HepG2 (cell line): Measurements from ENCODE around the gene STX12. TPM values are rescaled to one million over a fixed set of nuclear protein-coding genes. Genes with fewer than 3 reads are reported as not detected.
A peak's percentile ranks its signal among the peaks of the same experiment; 100 is the strongest.

Source experiments
- CC2D1A ChIP-seq: sonication (generic); formaldehyde crosslinking; IDR thresholded peaks from 2 replicates; pipeline ENCODE4 v1.8.1; 2023; ENCODE audit warnings: mild to moderate bottlenecking, missing genetic modification reagents
- GMEB2 ChIP-seq: IDR thresholded peaks from 2 replicates; pipeline ENCODE4 v1.6.1; 2016; ENCODE audit warnings: missing biosample characterization, missing genetic modification reagents, low read depth
- NFE2L1 ChIP-seq: sonication (generic); formaldehyde crosslinking; IDR thresholded peaks from 2 replicates; pipeline ENCODE4 v1.4.0; 2020; ENCODE audit warnings: missing genetic modification reagents, mild to moderate bottlenecking, borderline replicate concordance
- NFIC ChIP-seq: IDR thresholded peaks from 2 replicates; pipeline ENCODE4 v1.6.1; 2012; ENCODE audit warnings: mild to moderate bottlenecking, low read length, inconsistent platforms
- SMC3 ChIP-seq: IDR thresholded peaks from 2 replicates; pipeline ENCODE4 v1.6.1; 2011; ENCODE audit warnings: low read length, improper control_type of control experiment
- ZNF407 ChIP-seq: sonication (generic); formaldehyde crosslinking; IDR thresholded peaks from one replicate; pipeline ENCODE4 v1.5.1; 2020; ENCODE audit warnings: mild to moderate bottlenecking, missing genetic modification reagents; ENCODE audit errors: not compliant biosample characterization
- ZNF446 ChIP-seq: sonication (generic); formaldehyde crosslinking; IDR thresholded peaks from 2 replicates; pipeline ENCODE4 v1.5.0; 2020; ENCODE audit warnings: mild to moderate bottlenecking, missing genetic modification reagents
- ZNF605 ChIP-seq: sonication (generic); formaldehyde crosslinking; IDR thresholded peaks from 2 replicates; pipeline ENCODE4 v1.8.0; 2022; ENCODE audit warnings: mild to moderate bottlenecking, missing genetic modification reagents
- ZNF672 ChIP-seq: sonication (generic); formaldehyde crosslinking; IDR thresholded peaks from 2 replicates; pipeline ENCODE4 v1.8.1; 2022; ENCODE audit warnings: missing genetic modification reagents
- ZNF724P ChIP-seq: sonication (generic); formaldehyde crosslinking; IDR thresholded peaks from 2 replicates; pipeline ENCODE4 v1.8.0; 2022; ENCODE audit warnings: missing genetic modification reagents, borderline replicate concordance
- ZNF850 ChIP-seq: sonication (generic); formaldehyde crosslinking; conservative IDR thresholded peaks from 2 replicates; pipeline ENCODE4 v1.9.0; 2021; ENCODE audit warnings: mild to moderate bottlenecking, missing genetic modification reagents
- ZSCAN12 ChIP-seq: sonication (generic); formaldehyde crosslinking; IDR thresholded peaks from 2 replicates; pipeline ENCODE4 v1.9.0; 2021; ENCODE audit warnings: mild to moderate bottlenecking, missing genetic modification reagents
- polyA plus RNA-seq, 8 experiments: library from polyadenylated mRNA; depleted of rRNA in 3 of 8; stranded (reverse) in 7 of 8; unstranded in 1 of 8; fragments of >200 nt; fragmentation: Illumina TruSeq in 4 of 8; extraction: Trizol in 4 of 8; gene quantifications; 2 replicates each; pipeline versions ENCODE4 v1.2.1 to v1.2.3, GENCODE V29; 2011 to 2016; ENCODE audit warnings: low read depth in 4 of 8, missing spikeins in 1 of 8, mixed read lengths in 1 of 8; ENCODE audit not compliant: insufficient read depth in 1 of 8
- total RNA-seq, 5 experiments: library from RNA; depleted of rRNA; stranded (reverse); fragments of >200 nt; fragmentation: Illumina TruSeq; extraction: Trizol; gene quantifications; 2 replicates each; pipeline ENCODE4 v1.2.3, GENCODE V29; 2016; ENCODE audit warnings: low read depth in 1 of 5
- TF ChIP-seq, protein P1 (sequence below): sonication (generic); formaldehyde crosslinking; IDR thresholded peaks from 2 replicates; pipeline ENCODE4 v1.4.0; 2020; ENCODE audit warnings: missing genetic modification reagents
- TF ChIP-seq, protein P2 (sequence below): sonication (generic); formaldehyde crosslinking; IDR thresholded peaks from 2 replicates; pipeline ENCODE4 v1.8.0; 2022; ENCODE audit warnings: mild to moderate bottlenecking, missing genetic modification reagents, moderate library complexity

Gene STX12
- total and polyA plus RNA-seq, 2 of the 13 experiments (the other 11 are each of a cell fraction or from before 2014, with no cell fraction given), result 9.0 to 19.7 TPM

DNA sequence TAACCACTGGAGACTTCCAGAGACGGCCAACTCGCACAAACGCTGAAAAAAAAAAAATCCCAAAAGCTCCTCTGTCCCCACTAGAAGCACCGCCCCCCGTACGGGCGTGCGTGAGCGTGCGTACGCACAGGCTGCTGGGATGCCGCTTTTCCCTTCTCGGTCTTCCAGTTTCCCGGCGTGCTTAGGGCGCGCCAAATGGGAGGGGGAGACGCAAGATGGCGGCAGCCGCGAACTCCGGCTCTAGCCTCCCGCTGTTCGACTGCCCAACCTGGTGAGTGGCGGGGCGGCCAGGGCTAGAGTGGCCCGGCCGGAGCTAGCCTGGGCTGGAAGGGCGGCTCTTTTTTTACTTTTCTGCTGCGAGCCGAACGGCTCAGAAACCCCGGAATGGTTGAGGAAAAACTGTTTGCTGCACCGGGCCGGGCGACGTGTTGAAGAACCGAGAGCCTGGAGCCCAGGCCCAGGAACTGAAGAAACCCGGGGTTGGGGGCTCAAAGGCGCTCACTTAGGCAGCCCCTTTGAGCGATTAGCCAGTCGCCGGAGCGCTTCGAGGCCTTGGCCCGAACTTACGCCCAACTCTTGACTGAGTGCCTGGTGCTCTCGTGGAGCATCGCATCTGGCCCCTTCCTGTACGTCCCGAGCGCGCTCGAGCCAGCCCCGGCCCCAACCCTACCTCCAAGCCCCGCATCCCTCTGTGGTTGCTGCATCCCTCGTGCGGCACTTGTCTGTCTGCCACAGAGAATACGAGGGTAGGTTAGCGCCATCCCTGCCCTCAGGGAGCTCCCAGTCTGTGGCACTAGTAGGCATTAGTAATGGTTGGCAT, 57.8 kb downstream of the STX12 start, which contains the start of gene PPP1R8 (continued):
- peak; percentile 98 for TF ChIP-seq GMEB2 (CRISPR knock-in tag)
- no peak for TF ChIP-seq NFE2L1 (CRISPR knock-in tag)
- TF ChIP-seq NFIC, result no peak
- no peak for TF ChIP-seq ZNF407 (CRISPR knock-in tag)
- 0 out of 2 replicates have a peak, but pooled peaks have one; percentile 53 for TF ChIP-seq CC2D1A (CRISPR knock-in tag)
- TF ChIP-seq ZSCAN12 (CRISPR knock-in tag), result 0 out of 2 replicates have a peak, but pooled peaks have one; percentile 43
- TF ChIP-seq SMC3, result no peak
- 0 out of 2 replicates have a peak, but pooled peaks have one; percentile 27 for TF ChIP-seq ZNF724P (CRISPR knock-in tag)
- no peak for TF ChIP-seq ZNF672
- TF ChIP-seq ZNF446 (CRISPR knock-in tag), result no peak
- peak; percentile 85 for TF ChIP-seq ZNF605
- TF ChIP-seq, protein P1, sequence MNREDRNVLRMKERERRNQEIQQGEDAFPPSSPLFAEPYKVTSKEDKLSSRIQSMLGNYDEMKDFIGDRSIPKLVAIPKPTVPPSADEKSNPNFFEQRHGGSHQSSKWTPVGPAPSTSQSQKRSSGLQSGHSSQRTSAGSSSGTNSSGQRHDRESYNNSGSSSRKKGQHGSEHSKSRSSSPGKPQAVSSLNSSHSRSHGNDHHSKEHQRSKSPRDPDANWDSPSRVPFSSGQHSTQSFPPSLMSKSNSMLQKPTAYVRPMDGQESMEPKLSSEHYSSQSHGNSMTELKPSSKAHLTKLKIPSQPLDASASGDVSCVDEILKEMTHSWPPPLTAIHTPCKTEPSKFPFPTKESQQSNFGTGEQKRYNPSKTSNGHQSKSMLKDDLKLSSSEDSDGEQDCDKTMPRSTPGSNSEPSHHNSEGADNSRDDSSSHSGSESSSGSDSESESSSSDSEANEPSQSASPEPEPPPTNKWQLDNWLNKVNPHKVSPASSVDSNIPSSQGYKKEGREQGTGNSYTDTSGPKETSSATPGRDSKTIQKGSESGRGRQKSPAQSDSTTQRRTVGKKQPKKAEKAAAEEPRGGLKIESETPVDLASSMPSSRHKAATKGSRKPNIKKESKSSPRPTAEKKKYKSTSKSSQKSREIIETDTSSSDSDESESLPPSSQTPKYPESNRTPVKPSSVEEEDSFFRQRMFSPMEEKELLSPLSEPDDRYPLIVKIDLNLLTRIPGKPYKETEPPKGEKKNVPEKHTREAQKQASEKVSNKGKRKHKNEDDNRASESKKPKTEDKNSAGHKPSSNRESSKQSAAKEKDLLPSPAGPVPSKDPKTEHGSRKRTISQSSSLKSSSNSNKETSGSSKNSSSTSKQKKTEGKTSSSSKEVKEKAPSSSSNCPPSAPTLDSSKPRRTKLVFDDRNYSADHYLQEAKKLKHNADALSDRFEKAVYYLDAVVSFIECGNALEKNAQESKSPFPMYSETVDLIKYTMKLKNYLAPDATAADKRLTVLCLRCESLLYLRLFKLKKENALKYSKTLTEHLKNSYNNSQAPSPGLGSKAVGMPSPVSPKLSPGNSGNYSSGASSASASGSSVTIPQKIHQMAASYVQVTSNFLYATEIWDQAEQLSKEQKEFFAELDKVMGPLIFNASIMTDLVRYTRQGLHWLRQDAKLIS (CRISPR knock-in tag), result no peak
- TF ChIP-seq ZNF850 (CRISPR knock-in tag), result no peak
- TF ChIP-seq, protein P2, sequence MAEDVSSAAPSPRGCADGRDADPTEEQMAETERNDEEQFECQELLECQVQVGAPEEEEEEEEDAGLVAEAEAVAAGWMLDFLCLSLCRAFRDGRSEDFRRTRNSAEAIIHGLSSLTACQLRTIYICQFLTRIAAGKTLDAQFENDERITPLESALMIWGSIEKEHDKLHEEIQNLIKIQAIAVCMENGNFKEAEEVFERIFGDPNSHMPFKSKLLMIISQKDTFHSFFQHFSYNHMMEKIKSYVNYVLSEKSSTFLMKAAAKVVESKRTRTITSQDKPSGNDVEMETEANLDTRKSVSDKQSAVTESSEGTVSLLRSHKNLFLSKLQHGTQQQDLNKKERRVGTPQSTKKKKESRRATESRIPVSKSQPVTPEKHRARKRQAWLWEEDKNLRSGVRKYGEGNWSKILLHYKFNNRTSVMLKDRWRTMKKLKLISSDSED (CRISPR knock-in tag), result no peak
